Choroid plexus epithelial cell (primary cell): ENCODE measurements around the gene TMEM260.
"Not testable (repeated sequence)": the region's sequence is repeated elsewhere in the genome, so short reads cannot be mapped to it uniquely, and the experiment has no call there.

ENCODE experiments used
- DNase-seq: peaks from one replicate; pipeline ENCODE4 v3.0.0-alpha.2; 2010; ENCODE audit warnings: low read depth
- H3K4me3 ChIP-seq: 2 replicates; pipeline ENCODE4 v1.5.1; 2011; ENCODE audit warnings: low read depth, mild to moderate bottlenecking, control low read depth, low read length, moderate library complexity
- TF ChIP-seq, protein P1 (sequence below): conservative IDR thresholded peaks from 2 replicates; pipeline ENCODE4 v1.5.1; 2011; ENCODE audit warnings: low read depth, mild to moderate bottlenecking, control low read depth, inconsistent platforms, low read length, moderate library complexity

TMEM260 gene

GRCh38 chr14:56594428-56594827, 14.8 kb downstream of the TMEM260 start:
- no peak for DNase-seq
- TF ChIP-seq, protein P1, sequence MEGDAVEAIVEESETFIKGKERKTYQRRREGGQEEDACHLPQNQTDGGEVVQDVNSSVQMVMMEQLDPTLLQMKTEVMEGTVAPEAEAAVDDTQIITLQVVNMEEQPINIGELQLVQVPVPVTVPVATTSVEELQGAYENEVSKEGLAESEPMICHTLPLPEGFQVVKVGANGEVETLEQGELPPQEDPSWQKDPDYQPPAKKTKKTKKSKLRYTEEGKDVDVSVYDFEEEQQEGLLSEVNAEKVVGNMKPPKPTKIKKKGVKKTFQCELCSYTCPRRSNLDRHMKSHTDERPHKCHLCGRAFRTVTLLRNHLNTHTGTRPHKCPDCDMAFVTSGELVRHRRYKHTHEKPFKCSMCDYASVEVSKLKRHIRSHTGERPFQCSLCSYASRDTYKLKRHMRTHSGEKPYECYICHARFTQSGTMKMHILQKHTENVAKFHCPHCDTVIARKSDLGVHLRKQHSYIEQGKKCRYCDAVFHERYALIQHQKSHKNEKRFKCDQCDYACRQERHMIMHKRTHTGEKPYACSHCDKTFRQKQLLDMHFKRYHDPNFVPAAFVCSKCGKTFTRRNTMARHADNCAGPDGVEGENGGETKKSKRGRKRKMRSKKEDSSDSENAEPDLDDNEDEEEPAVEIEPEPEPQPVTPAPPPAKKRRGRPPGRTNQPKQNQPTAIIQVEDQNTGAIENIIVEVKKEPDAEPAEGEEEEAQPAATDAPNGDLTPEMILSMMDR: no peak
- H3K4me3 ChIP-seq: no peak overlapping the region

DNA sequence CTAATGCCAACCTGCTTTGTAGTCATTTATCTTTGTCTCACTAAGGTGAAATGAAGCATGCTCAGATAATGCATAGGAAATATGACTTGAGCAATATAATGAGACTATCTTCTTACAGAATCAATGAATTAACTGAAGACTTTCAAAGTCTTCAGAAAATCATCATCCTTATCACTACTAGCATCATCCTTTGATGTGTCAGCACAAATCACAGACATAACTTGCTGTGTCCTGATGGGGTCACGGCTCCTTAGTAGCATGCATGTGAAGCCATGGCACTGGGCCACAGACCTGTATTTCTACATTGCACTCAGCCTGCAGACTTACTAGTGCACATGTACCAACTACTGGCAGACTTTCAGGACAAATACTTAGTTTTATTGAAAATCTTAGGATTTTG, 18.9 kb downstream of the TMEM260 start:
- TF ChIP-seq, protein P1: no peak
- no peak for DNase-seq
- no peak overlapping the region for H3K4me3 ChIP-seq

DNA sequence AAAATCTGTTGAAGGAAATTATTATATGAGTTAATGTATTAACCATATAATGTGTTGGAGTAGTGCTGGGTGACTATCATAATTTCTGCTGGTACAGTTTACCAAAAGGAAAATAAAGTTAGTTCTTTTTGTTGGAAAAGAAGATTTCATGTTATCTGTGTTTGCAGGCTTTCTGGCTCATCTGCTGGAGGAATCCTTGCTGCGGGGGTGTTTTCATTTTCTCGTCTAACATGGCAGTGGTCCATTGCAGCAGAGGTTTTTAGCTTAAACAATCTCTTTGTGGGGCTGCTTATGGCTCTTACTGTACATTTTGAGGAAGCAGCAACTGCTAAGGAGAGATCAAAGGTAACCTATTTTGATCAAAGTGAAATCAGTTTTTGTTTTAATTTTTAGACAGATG, 24.1 kb downstream of the TMEM260 start:
- TF ChIP-seq, protein P1: no peak
- no peak for DNase-seq
- no peak overlapping the region for H3K4me3 ChIP-seq

- peak; percentile 43 for DNase-seq
- TF ChIP-seq, protein P1: no peak
- H3K4me3 ChIP-seq: no peak overlapping the region
Measured at GRCh38 chr14:56608689-56609088, 29.1 kb downstream of the TMEM260 start.

- H3K4me3 ChIP-seq, DNase-seq: not testable (repeated sequence)
Measured at GRCh38 chr14:56611663-56612062, 32.1 kb downstream of the TMEM260 start.

GRCh38 chr14:56617084-56617483, 37.5 kb downstream of the TMEM260 start:
- no peak overlapping the region for H3K4me3 ChIP-seq

DNA sequence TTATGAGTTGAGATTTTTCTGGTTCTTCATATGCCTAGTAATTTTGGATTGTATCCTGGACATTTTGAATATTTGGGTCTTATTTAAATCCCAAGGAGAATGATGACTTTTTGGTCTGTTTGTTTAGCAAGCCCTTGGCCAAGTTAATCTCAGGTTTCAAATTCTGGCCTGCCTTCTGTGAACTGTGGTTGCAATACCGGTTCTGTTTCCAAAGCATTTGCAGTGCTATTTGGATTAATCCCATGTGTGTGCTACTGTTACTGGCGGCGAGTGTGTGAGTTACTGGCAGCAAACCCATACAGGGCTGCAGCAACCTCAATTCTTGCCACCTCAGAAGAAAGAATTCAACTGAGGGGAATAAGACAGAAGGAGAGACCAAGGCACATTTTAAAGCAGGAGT, 51.1 kb downstream of the TMEM260 start:
- TF ChIP-seq, protein P1: no peak
- no peak overlapping the region for H3K4me3 ChIP-seq
- peak; percentile 66 for DNase-seq

More at GRCh38 chr14:56617084-56617483, 37.5 kb downstream of the TMEM260 start:
- no peak for DNase-seq
- TF ChIP-seq, protein P1: no peak

DNA sequence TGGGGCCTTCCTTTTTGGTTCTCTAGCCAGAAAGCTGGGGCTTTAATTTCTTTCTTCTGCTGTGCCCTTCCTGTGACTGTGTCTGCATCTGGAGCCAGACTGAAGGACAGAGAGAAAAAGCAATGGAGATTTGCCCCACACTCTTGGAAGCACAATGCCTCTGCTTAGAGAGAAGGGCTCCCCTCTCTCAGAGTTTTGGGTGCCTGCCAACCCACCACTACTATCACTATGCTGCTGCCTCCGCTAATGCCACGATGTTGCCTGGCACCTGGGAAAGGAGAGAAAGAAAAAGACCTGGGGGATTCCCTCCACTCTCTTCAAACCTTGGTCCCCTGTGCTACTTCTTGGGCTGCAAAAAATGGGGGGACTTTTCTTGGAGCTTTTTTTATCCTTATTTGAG, 52.6 kb downstream of the TMEM260 start:
- TF ChIP-seq, protein P1: no peak
- no peak overlapping the region for H3K4me3 ChIP-seq
- no peak for DNase-seq
